Occipital lobe (tissue), 2 donors: ENCODE results near the gene KMT2C. TPM values are rescaled to one million over a fixed set of nuclear protein-coding genes. Genes with fewer than 3 reads are reported as not detected.
"Not testable (repeated sequence)": the region's sequence is repeated elsewhere in the genome, so short reads cannot be mapped to it uniquely, and the experiment has no call there.

Experiments used
- DNase-seq: peaks from one replicate; lab custom pipeline; 2025; lab: John Stamatoyannopoulos, UW
- total RNA-seq: library from RNA; depleted of rRNA; stranded (reverse); fragments of >200 nt; gene quantifications from one replicate; pipeline ENCODE4 v1.2.3, GENCODE V29; 2014

The KMT2C gene
- total RNA-seq, 1 donor from 2014 or later, result 77.7 TPM

- DNase-seq, result not testable (repeated sequence)
Observed at GRCh38 chr7:152208766-152209165, 227.0 kb downstream of the KMT2C start.

- DNase-seq, result not testable (repeated sequence)
Observed at GRCh38 chr7:152204417-152204816, 231.4 kb downstream of the KMT2C start.

- no peak for DNase-seq
Observed at GRCh38 chr7:152203095-152203494, 232.7 kb downstream of the KMT2C start.

GRCh38 chr7:152202056-152202455 is 233.7 kb downstream of the KMT2C start:
- no peak for DNase-seq

GRCh38 chr7:152200395-152200794 is 235.4 kb downstream of the KMT2C start:
- no peak for DNase-seq

- no peak for DNase-seq
Observed at GRCh38 chr7:152196391-152196790, 239.4 kb downstream of the KMT2C start.

GRCh38 chr7:152193880-152194279 is 241.9 kb downstream of the KMT2C start:
- no peak for DNase-seq

- no peak for DNase-seq
Observed at GRCh38 chr7:152189061-152189460, 246.7 kb downstream of the KMT2C start.

GRCh38 chr7:152185558-152185957 is 250.2 kb downstream of the KMT2C start:
- no peak for DNase-seq

- no peak for DNase-seq
Observed at GRCh38 chr7:152180587-152180986, 255.2 kb downstream of the KMT2C start.

- no peak for DNase-seq
Observed at GRCh38 chr7:152180048-152180447, 255.8 kb downstream of the KMT2C start.

GRCh38 chr7:152178405-152179058 is 257.3 kb downstream of the KMT2C start:
- DNase-seq, result no peak

GRCh38 chr7:152177681-152178404 is 258.0 kb downstream of the KMT2C start:
- no peak for DNase-seq

- no peak for DNase-seq
Observed at GRCh38 chr7:152176797-152177196, 259.0 kb downstream of the KMT2C start.

- DNase-seq, result no peak
Observed at GRCh38 chr7:152173372-152174070, 262.3 kb downstream of the KMT2C start.

GRCh38 chr7:152162287-152162686 is 273.5 kb downstream of the KMT2C start:
- no peak for DNase-seq

- DNase-seq, result no peak
Observed at GRCh38 chr7:152161171-152161570, 274.6 kb downstream of the KMT2C start.

- no peak for DNase-seq
Observed at GRCh38 chr7:152158801-152159587, 276.8 kb downstream of the KMT2C start.

- no peak for DNase-seq
Observed at GRCh38 chr7:152152267-152152666, 283.5 kb downstream of the KMT2C start.

GRCh38 chr7:152149363-152149762 is 286.4 kb downstream of the KMT2C start:
- DNase-seq, result no peak

GRCh38 chr7:152148706-152149105 is 287.1 kb downstream of the KMT2C start:
- no peak for DNase-seq
